Tibial nerve (tissue), 4 donors: Measurements from ENCODE around the gene PSME1.

Experiments
- CTCF ChIP-seq, 5 experiments: fragments of 200-600 bp in 3 of 5; fragments of 450-650 bp in 2 of 5; sonication (generic) in 3 of 5; IDR thresholded peaks; one replicate each; pipeline ENCODE4 v1.5.1; 2016 to 2019; ENCODE audit warnings: antibody characterized with exemption in 5 of 5, mild to moderate bottlenecking in 3 of 5, moderate library complexity in 2 of 5
- EP300 ChIP-seq, 2 donors: sonication (generic); formaldehyde crosslinking; IDR thresholded peaks; one replicate each; pipeline ENCODE4 v1.6.1; 2017; ENCODE audit warnings: antibody characterized with exemption in 2 of 2, mild to moderate bottlenecking in 1 of 2
- POLR2A ChIP-seq, 2 donors: fragments of 450-650 bp; IDR thresholded peaks; one replicate each; pipeline ENCODE4 v1.6.1; 2017; ENCODE audit warnings: antibody characterized with exemption in 2 of 2, mild to moderate bottlenecking in 2 of 2, moderate library complexity in 2 of 2

- TF ChIP-seq CTCF (IDR thresholded peaks at IDR 0.05) (no peak), POLR2A (IDR thresholded peaks at IDR 0.05) (no peak), EP300 (IDR thresholded peaks at IDR 0.05) (no peak)
These were observed 51.5 kb downstream of the PSME1 start for GRCh38 chr14:24187539-24187915.
